ENCODE data around the gene KMO.

DNA sequence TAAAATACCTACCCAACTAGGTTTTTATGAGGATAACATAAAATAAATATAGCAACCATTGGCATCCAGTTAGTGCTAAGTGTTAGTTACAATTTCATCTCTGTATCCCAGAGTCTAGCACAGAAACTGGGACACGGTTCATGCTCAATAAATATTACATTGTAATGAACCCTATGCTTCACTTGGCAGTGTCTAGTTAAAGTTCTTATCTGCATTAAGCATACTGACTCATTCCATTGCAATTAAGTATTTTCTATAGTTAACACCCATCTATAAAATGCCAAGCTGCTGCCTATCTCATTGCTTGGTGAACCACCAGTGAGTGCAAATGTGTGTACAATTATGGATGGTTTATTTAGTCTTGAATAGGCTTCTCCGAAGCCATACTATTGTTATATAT, 92.8 kb downstream of the KMO start:
- no peak for TF ChIP-seq EZH2 (IDR thresholded peaks at IDR 0.05; ENCODE audit: insufficient read depth, poor library complexity, severe bottlenecking)
- no peak for TF ChIP-seq EZH2phosphoT487 (IDR thresholded peaks at IDR 0.05; ENCODE audit: insufficient read depth, low read depth)
